ENCODE data around the gene PTPRU. TPM values are rescaled to one million over a fixed set of nuclear protein-coding genes. Genes with fewer than 3 reads are reported as not detected.

PTPRU gene
- total RNA-seq, 1 experiment from 2014 or later = 45.5 TPM

- H3K18ac ChIP-seq (ENCODE audit: insufficient read length, low read depth, low read length) = no peak overlapping the region
- no peaks in the 10 kb centered on the region; a peak in 2 of 5 replicates for H3K9me3 Mint-ChIP-seq
- no peak overlapping the region for H3K27ac ChIP-seq (ENCODE audit: insufficient read length, low read depth, low read length)
- H4K20me1 ChIP-seq (ENCODE audit: control insufficient read depth, insufficient read depth, insufficient read length) = no peaks in the 10 kb centered on the region
- no peak for DNase-seq
- peaks cover 7% of the 10 kb centered on the region; the same call in 1 of the 2 replicates for H3K27me3 ChIP-seq (ENCODE audit: insufficient read depth, low read length)
- H3K27me3 Mint-ChIP-seq (ENCODE audit: low read depth) = peaks cover 22% of the 10 kb centered on the region
- H4K91ac ChIP-seq (ENCODE audit: insufficient read length, low read depth, low read length) = no peak overlapping the region
- H2BK5ac ChIP-seq (ENCODE audit: insufficient read length, low read length) = no peak overlapping the region
- no peak overlapping the region; a peak in 1 of 5 replicates for H3K4me3 Mint-ChIP-seq
- no peak overlapping the region for H2AK5ac ChIP-seq (ENCODE audit: insufficient read length, low read length)
- TF ChIP-seq CTCF (conservative IDR thresholded peaks at IDR 0.05) = peak; percentile 40
- H3K4me1 Mint-ChIP-seq = peaks cover 51 to 58% of the 10 kb centered on the region in 2 experiments
- H3K36me3 Mint-ChIP-seq (ENCODE audit: insufficient read depth in 1 of 3, low read depth in 3 of 3) = peaks cover 0 to 5% (median 0%) of the 10 kb centered on the region in 3 experiments; a peak in 3 of 7 replicates
- H3K9me3 ChIP-seq (ENCODE audit: control insufficient read depth, low read depth, low read length) = no peaks in the 10 kb centered on the region
- no peak overlapping the region for H3K9ac ChIP-seq (ENCODE audit: extremely low read depth, insufficient read length, low read length)
- no peak overlapping the region for H3K4me2 ChIP-seq (ENCODE audit: insufficient read depth, insufficient read length, low read length)
- H2BK12ac ChIP-seq (ENCODE audit: insufficient read length, low read depth, low read length) = no peak overlapping the region
- no peak overlapping the region for H2BK20ac ChIP-seq (ENCODE audit: low read depth, low read length, poor library complexity, severe bottlenecking)
- no peak overlapping the region for H3K56ac ChIP-seq (ENCODE audit: insufficient read length, low read depth, low read length)
- H3K23ac ChIP-seq (ENCODE audit: insufficient read length, low read depth, low read length) = no peak overlapping the region
- peaks cover 12% of the 10 kb centered on the region for H3K23me2 ChIP-seq (ENCODE audit: insufficient read length, low read depth, low read length, poor library complexity, severe bottlenecking)
- H3K79me1 ChIP-seq (ENCODE audit: insufficient read depth, low read depth, low read length, poor library complexity, severe bottlenecking) = no peaks in the 10 kb centered on the region
- H4K8ac ChIP-seq (replicated peaks; ENCODE audit: insufficient read length, low read depth, low read length) = no peak overlapping the region
- H3T11ph ChIP-seq (ENCODE audit: low read length) = no peak overlapping the region
- H4K5ac ChIP-seq (ENCODE audit: insufficient read length, low read depth, low read length) = no peak overlapping the region
- peaks cover 12% of the 10 kb centered on the region; the same call in 1 of the 2 replicates for H3K4me1 ChIP-seq (ENCODE audit: insufficient read depth, low read length)
- no peak overlapping the region for H2BK15ac ChIP-seq (ENCODE audit: low read depth, low read length)
- H3K4ac ChIP-seq (ENCODE audit: low read depth, low read length) = no peak overlapping the region
- WGBS (ENCODE audit: extremely low coverage, insufficient read length, low lambda C conversion rate) = no CpG with 5 or more reads among the region's 5 CpGs
- no peak overlapping the region for H3K27ac Mint-ChIP-seq
- H3K14ac ChIP-seq (ENCODE audit: insufficient read depth, low read length) = no peak overlapping the region
- no peak overlapping the region for H2BK120ac ChIP-seq (ENCODE audit: low read depth, low read length, poor library complexity, severe bottlenecking)
- peaks cover 2% of the 10 kb centered on the region; the same call in 1 of the 2 replicates for H3K79me2 ChIP-seq (ENCODE audit: insufficient read depth, low read length)
- no peak overlapping the region for H2AFZ ChIP-seq (ENCODE audit: low read length)
These were observed 20.1 kb downstream of the PTPRU start for GRCh38 chr1:29256394-29256793.

Measured in H9 (cell line).